K562 (cell line): ENCODE measurements around the gene MYO16. TPM values are rescaled to one million over a fixed set of nuclear protein-coding genes. Genes with fewer than 3 reads are reported as not detected.

Experiments used
- ATAC-seq: fragments of 200-7000 bp; cut with Tn5 transposase; 3 replicates; pipeline ENCODE4 v1.9.1; 2020; ENCODE audit warnings: moderate library complexity
- BruUV-seq: library from RNA; stranded (reverse); fragments of 400-500 nt; replicated peaks from 2 replicates; lab custom pipeline; 2021; lab: Mats Ljungman, UMichigan
- CTCF ChIA-PET: fragments of 300-600 bp; formaldehyde crosslinking; extraction: SDS; loops from one replicate; lab custom pipeline; 2021; ENCODE audit warnings: low intra/inter-chr PET ratio; lab: Yijun Ruan, JAX
- POLR2A ChIA-PET: fragments of 300-600, 350-650 bp; sonication (Branson Sonifier 250); formaldehyde crosslinking; extraction: SDS; loops from one replicate; lab custom pipeline; 2021; ENCODE audit warnings: antibody characterized with exemption, inconsistent platforms; lab: Yijun Ruan, JAX
- DNase-seq, 4 experiments: peaks; one replicate each; pipeline versions ENCODE4 v3.0.0 to v3.0.0-alpha.2; 2011 to 2018; ENCODE audit warnings: low spot score in 3 of 4, mixed read lengths in 3 of 4; ENCODE audit errors: extremely low read depth in 1 of 4
- FAIRE-seq: peaks from 2 replicates; lab custom pipeline; 2011; peaks lifted over from hg19 to GRCh38; lab: Jason Lieb, UNC
- H2AFZ ChIP-seq: 2 replicates; pipeline ENCODE4 v1.6.0; 2011; ENCODE audit warnings: low read depth, low read length, control low read depth, inconsistent platforms
- H3K27ac ChIP-seq: fragments of 200-600 bp; 3 replicates; pipeline ENCODE4 v1.8.0; 2011; ENCODE audit warnings: low read depth, mild to moderate bottlenecking, control low read depth, inconsistent platforms, low read length, moderate library complexity, mixed read lengths; ENCODE audit errors: extremely low read depth
- H3K27me3 ChIP-seq, 2 experiments: fragments of 300-600 bp in 1 of 2; 2 replicates in 1 of 2; 3 replicates in 1 of 2; pipeline versions ENCODE4 v1.6.0 to v1.8.0; 2011; ENCODE audit warnings: inconsistent platforms in 2 of 2, low read length in 2 of 2, mild to moderate bottlenecking in 1 of 2, mixed read lengths in 1 of 2, moderate library complexity in 1 of 2; ENCODE audit not compliant: control insufficient read depth in 2 of 2, insufficient read depth in 2 of 2
- H3K36me3 ChIP-seq: fragments of 300-600 bp; 3 replicates; pipeline ENCODE4 v1.8.0; 2011; ENCODE audit warnings: mild to moderate bottlenecking, low read length, inconsistent platforms; ENCODE audit not compliant: control insufficient read depth, insufficient read depth
- H3K4me1 ChIP-seq, 2 experiments: fragments of 200-600 bp in 1 of 2; replicated peaks in 1 of 2; 2 replicates in 1 of 2; 3 replicates in 1 of 2; pipeline versions ENCODE4 v1.5.1 to v1.8.0; 2011; ENCODE audit warnings: inconsistent platforms in 2 of 2, low read length in 2 of 2, mild to moderate bottlenecking in 1 of 2, mixed read lengths in 1 of 2, moderate library complexity in 1 of 2; ENCODE audit not compliant: control insufficient read depth in 2 of 2, insufficient read depth in 2 of 2
- H3K4me2 ChIP-seq: 2 replicates; pipeline ENCODE4 v1.6.1; 2011; ENCODE audit warnings: low read length, control low read depth, inconsistent platforms, mixed read lengths; ENCODE audit not compliant: insufficient read depth
- H3K4me3 ChIP-seq: fragments of 200-600 bp; sonication (generic), shearing (Covaris generic); 2 replicates; pipeline ENCODE4 v1.5.1; 2016; ENCODE audit warnings: control low read depth, inconsistent platforms
- H3K79me2 ChIP-seq: fragments of 200-600 bp; 3 replicates; pipeline ENCODE4 v1.8.0; 2011; ENCODE audit warnings: low read length, inconsistent platforms; ENCODE audit not compliant: control insufficient read depth, insufficient read depth
- H3K9ac ChIP-seq, 2 experiments: 2 replicates each; pipeline versions ENCODE4 v1.6.0 to v1.6.1; 2011; ENCODE audit warnings: low read depth in 2 of 2, low read length in 2 of 2, control low read depth in 1 of 2, inconsistent platforms in 1 of 2, mild to moderate bottlenecking in 1 of 2, mixed read lengths in 1 of 2; ENCODE audit not compliant: insufficient read depth in 1 of 2
- H3K9me1 ChIP-seq: one replicate; pipeline ENCODE4 v1.6.0; 2011; ENCODE audit warnings: inconsistent platforms, mild to moderate bottlenecking, low read length, moderate library complexity; ENCODE audit not compliant: control insufficient read depth, insufficient read depth
- H3K9me3 ChIP-seq: replicated peaks from 2 replicates; pipeline ENCODE4 v1.5.1; 2011; ENCODE audit warnings: low read depth, low read length, inconsistent platforms; ENCODE audit not compliant: control insufficient read depth, insufficient read depth
- H4K20me1 ChIP-seq: replicated peaks from 2 replicates; pipeline ENCODE4 v1.6.1; 2011; ENCODE audit warnings: low read length, inconsistent platforms, mixed read lengths; ENCODE audit not compliant: control insufficient read depth, insufficient read depth
- CREB1 ChIP-seq, 2 experiments: sonication (generic) in 1 of 2; formaldehyde crosslinking in 1 of 2; IDR thresholded peaks; 2 replicates each; pipeline versions ENCODE4 v1.6.1 to v1.8.0; 2012 to 2022; ENCODE audit warnings: inconsistent platforms in 1 of 2, mild to moderate bottlenecking in 1 of 2, missing genetic modification reagents in 1 of 2, moderate library complexity in 1 of 2
- GTF2A2 ChIP-seq: IDR thresholded peaks from 2 replicates; pipeline ENCODE4 v1.6.1; 2016; ENCODE audit warnings: mild to moderate bottlenecking, missing genetic modification characterization, missing compliant biosample characterization
- ILK ChIP-seq: fragments of 450-650 bp; IDR thresholded peaks from 2 replicates; pipeline ENCODE4 v1.6.1; 2016; ENCODE audit warnings: missing genetic modification characterization, low read depth, mild to moderate bottlenecking, missing compliant biosample characterization, moderate library complexity, borderline replicate concordance
- LEF1 ChIP-seq: fragments of 450-650 bp; IDR thresholded peaks from 2 replicates; pipeline ENCODE4 v1.6.1; 2016; ENCODE audit warnings: mild to moderate bottlenecking
- MED1 ChIP-seq: sonication (generic); formaldehyde crosslinking; IDR thresholded peaks from 2 replicates; pipeline ENCODE4 v1.8.1; 2023; ENCODE audit warnings: missing genetic modification reagents, borderline replicate concordance
- NFE2 ChIP-seq: IDR thresholded peaks from 2 replicates; pipeline ENCODE4 v1.6.1; 2014; ENCODE audit warnings: antibody characterized with exemption, low read depth
- YY1 ChIP-seq, 3 experiments: IDR thresholded peaks; 2 replicates each; pipeline ENCODE4 v1.6.1; 2011; ENCODE audit warnings: low read length in 2 of 3, mild to moderate bottlenecking in 2 of 3, moderate library complexity in 2 of 3, borderline replicate concordance in 1 of 3, control low read depth in 1 of 3, low read depth in 1 of 3; ENCODE audit not compliant: insufficient read depth in 3 of 3, insufficient replicate concordance in 2 of 3, control insufficient read depth in 1 of 3, insufficient read length in 1 of 3; ENCODE audit errors: extremely low read depth in 1 of 3
- ZNF239 ChIP-seq: fragments of 250-450 bp; sonication (Bioruptor Pico); IDR thresholded peaks from 2 replicates; pipeline ENCODE4 v1.4.0; 2020; ENCODE audit warnings: mild to moderate bottlenecking
- ZNF444 ChIP-seq: fragments of 250-450 bp; sonication (Bioruptor Pico); IDR thresholded peaks from 2 replicates; pipeline ENCODE4 v1.4.0; 2020; ENCODE audit warnings: mild to moderate bottlenecking, moderate library complexity
- WGBS: fragments of 100-300 bp; shearing (Covaris generic); methylation state at CpG from one replicate; pipeline ENCODE4 v1.1.6; 2016; ENCODE audit warnings: low coverage, mixed read lengths; ENCODE audit not compliant: insufficient coverage; ENCODE audit errors: missing lambda C conversion rate; 5-methylcytosine and 5-hydroxymethylcytosine counted together
- in situ Hi-C: fragments of 300-500 bp; cut with MboI; formaldehyde crosslinking; loops from 4 replicates; pipeline ENCODE4 v1.15.0; 2018; ENCODE audit warnings: inconsistent platforms, mixed read lengths
- intact Hi-C: fragments of 100-400 bp; cut with micrococcal nuclease; formaldehyde crosslinking; loops from 2 replicates; pipeline ENCODE4 v1.14.2; 2022
- polyA plus RNA-seq, 8 experiments: library from polyadenylated mRNA; depleted of rRNA in 4 of 8; stranded (reverse) in 5 of 8; unstranded in 3 of 8; fragments of >200 nt; fragmentation: Nextera tagmentation in 2 of 8; fragmentation: Illumina TruSeq in 1 of 8; extraction: Ambion mirVana in 2 of 8; extraction: Trizol in 1 of 8; gene quantifications; 2 replicates each; pipeline versions ENCODE4 v1.2.1 to v1.2.3, GENCODE V29; 2011 to 2014; ENCODE audit warnings: inconsistent platforms in 1 of 8, missing spikeins in 1 of 8
- total RNA-seq, 7 experiments: library from RNA; depleted of rRNA in 6 of 7; stranded (reverse); fragments of >200 nt in 6 of 7; fragmentation: Illumina TruSeq in 2 of 7; extraction: Trizol in 2 of 7; gene quantifications; 2 replicates each; pipeline versions ENCODE4 v1.2.1 to v1.2.3, GENCODE V29; 2011 to 2021; ENCODE audit warnings: low replicate concordance in 1 of 7
- TF ChIP-seq, protein P1 (sequence below): fragments of 450-650 bp; IDR thresholded peaks from 2 replicates; pipeline ENCODE4 v1.6.1; 2016; ENCODE audit warnings: low read depth

Gene MYO16
- total and polyA plus RNA-seq, 9 of the 15 experiments (the other 6 are each of a cell fraction or from before 2014, with no cell fraction given) = 4.3 to 45.7 (median 12.1) TPM

DNA sequence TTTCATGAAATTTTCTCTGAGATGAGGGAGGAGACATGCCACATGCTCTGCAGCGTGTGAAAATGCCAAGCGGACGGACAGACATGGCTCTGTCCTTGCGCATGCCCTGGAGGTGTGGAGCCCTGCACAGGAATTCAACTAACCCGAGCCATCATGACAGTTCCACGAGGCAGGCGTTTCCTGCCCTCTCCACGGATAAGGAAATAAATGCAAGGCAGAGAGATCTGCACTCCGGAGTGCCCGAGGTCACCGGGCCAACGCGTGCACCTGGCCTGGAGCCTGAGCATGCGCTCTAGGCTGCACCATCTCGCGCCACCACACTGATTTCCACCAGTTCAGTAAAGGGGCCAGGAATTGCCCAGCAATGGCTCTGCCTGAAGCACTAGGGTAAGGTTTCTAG lies 298.2 kb downstream of the MYO16 start:
- Histone ChIP-seq H3K9me3 (no peaks in the 10 kb centered on the region), H3K9me1 (no peaks in the 10 kb centered on the region), H3K4me2 (no peak overlapping the region), H3K4me1 (peaks cover 0 to 3% of the 10 kb centered on the region in 2 experiments; a peak in 1 of 5 replicates), H3K9ac (no peak overlapping the region), H3K27me3 (no peaks in the 10 kb centered on the region), H2AFZ (no peak overlapping the region), H4K20me1 (no peaks in the 10 kb centered on the region), H3K27ac (no peak overlapping the region), H3K4me3 (no peak overlapping the region), H3K79me2 (no peaks in the 10 kb centered on the region), H3K36me3 (no peaks in the 10 kb centered on the region)
- no peak for TF ChIP-seq NFE2
- TF ChIP-seq LEF1 = no peak
- TF ChIP-seq ZNF444 (CRISPR knock-in tag) = no peak
- TF ChIP-seq CREB1 (IDR thresholded peaks at IDR 0.05) = no peak
- no peak for TF ChIP-seq CREB1 (CRISPR knock-in tag; IDR thresholded peaks at IDR 0.05)
- no peak for TF ChIP-seq ILK (tag)
- TF ChIP-seq ZNF239 (CRISPR knock-in tag) = no peak
- no peak for TF ChIP-seq MED1
- TF ChIP-seq YY1 (IDR thresholded peaks at IDR 0.05; ENCODE audit: borderline replicate concordance in 1 of 3, control insufficient read depth in 1 of 3, extremely low read depth in 1 of 3, insufficient read depth in 3 of 3, insufficient read length in 1 of 3, insufficient replicate concordance in 2 of 3, low read depth in 1 of 3, low read length in 2 of 3) = no peak
- TF ChIP-seq GTF2A2 (tag) = no peak
- TF ChIP-seq, protein P1, sequence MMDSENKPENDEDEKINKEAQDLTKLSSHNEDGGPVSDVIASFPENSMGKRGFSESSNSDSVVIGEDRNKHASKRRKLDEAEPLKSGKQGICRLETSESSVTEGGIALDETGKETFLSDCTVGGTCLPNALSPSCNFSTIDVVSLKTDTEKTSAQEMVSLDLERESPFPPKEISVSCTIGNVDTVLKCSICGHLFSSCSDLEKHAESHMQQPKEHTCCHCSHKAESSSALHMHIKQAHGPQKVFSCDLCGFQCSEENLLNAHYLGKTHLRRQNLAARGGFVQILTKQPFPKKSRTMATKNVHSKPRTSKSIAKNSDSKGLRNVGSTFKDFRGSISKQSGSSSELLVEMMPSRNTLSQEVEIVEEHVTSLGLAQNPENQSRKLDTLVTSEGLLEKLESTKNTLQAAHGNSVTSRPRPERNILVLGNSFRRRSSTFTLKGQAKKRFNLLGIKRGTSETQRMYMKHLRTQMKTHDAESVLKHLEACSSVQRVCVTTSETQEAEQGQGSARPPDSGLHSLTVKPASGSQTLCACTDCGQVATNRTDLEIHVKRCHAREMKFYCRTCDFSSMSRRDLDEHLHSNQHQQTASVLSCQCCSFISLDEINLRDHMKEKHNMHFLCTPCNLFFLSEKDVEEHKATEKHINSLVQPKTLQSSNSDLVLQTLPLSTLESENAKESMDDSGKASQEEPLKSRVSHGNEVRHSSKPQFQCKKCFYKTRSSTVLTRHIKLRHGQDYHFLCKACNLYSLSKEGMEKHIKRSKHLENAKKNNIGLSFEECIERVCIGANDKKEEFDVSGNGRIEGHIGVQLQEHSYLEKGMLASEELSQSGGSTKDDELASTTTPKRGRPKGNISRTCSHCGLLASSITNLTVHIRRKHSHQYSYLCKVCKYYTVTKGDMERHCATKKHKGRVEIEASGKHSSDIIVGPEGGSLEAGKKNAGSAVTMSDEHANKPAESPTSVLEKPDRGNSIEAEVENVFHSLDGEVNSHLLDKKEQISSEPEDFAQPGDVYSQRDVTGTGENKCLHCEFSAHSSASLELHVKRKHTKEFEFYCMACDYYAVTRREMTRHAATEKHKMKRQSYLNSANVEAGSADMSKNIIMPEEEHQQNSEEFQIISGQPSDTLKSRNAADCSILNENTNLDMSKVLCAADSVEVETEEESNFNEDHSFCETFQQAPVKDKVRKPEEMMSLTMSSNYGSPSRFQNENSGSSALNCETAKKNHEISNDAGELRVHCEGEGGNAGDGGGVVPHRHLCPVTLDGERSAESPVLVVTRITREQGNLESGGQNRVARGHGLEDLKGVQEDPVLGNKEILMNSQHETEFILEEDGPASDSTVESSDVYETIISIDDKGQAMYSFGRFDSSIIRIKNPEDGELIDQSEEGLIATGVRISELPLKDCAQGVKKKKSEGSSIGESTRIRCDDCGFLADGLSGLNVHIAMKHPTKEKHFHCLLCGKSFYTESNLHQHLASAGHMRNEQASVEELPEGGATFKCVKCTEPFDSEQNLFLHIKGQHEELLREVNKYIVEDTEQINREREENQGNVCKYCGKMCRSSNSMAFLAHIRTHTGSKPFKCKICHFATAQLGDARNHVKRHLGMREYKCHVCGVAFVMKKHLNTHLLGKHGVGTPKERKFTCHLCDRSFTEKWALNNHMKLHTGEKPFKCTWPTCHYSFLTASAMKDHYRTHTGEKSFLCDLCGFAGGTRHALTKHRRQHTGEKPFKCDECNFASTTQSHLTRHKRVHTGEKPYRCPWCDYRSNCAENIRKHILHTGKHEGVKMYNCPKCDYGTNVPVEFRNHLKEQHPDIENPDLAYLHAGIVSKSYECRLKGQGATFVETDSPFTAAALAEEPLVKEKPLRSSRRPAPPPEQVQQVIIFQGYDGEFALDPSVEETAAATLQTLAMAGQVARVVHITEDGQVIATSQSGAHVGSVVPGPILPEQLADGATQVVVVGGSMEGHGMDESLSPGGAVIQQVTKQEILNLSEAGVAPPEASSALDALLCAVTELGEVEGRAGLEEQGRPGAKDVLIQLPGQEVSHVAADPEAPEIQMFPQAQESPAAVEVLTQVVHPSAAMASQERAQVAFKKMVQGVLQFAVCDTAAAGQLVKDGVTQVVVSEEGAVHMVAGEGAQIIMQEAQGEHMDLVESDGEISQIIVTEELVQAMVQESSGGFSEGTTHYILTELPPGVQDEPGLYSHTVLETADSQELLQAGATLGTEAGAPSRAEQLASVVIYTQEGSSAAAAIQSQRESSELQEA = no peak
- FAIRE-seq (no peak), DNase-seq (no peak), ATAC-seq (no peak)
- ChIA-PET POLR2A (no interaction called here), CTCF (no interaction called here)
- WGBS = 81% methylated on average over 7 of the region's 16 CpGs
- intact Hi-C loops (no loop called here), in situ Hi-C loops (no loop called here)
- no TSS peak for BruUV-seq
